Endodermal cell (in vitro differentiated cells): ENCODE results near the gene AFAP1L2. TPM values are rescaled to one million over a fixed set of nuclear protein-coding genes. Genes with fewer than 3 reads are reported as not detected.

Experiments used
- DNase-seq: peaks from one replicate; pipeline ENCODE4 v3.0.0-alpha.2; 2017
- H3K27ac ChIP-seq: 2 replicates; pipeline ENCODE4 v1.5.1; 2013; ENCODE audit warnings: mild to moderate bottlenecking, low read depth, low read length, moderate library complexity
- H3K27me3 ChIP-seq: 2 replicates; pipeline ENCODE4 v1.6.1; 2013; ENCODE audit warnings: mild to moderate bottlenecking, low read length, moderate library complexity; ENCODE audit not compliant: insufficient read depth, control insufficient read depth, poor library complexity, severe bottlenecking
- H3K36me3 ChIP-seq: 2 replicates; pipeline ENCODE4 v1.7.0; 2013; ENCODE audit warnings: mild to moderate bottlenecking, low read length, moderate library complexity; ENCODE audit not compliant: control insufficient read depth, insufficient read depth
- H3K4me1 ChIP-seq: one replicate; pipeline ENCODE4 v1.7.0; 2013; ENCODE audit warnings: low read length; ENCODE audit not compliant: control insufficient read depth, insufficient read depth
- H3K4me3 ChIP-seq: 2 replicates; pipeline ENCODE4 v1.5.1; 2013; ENCODE audit warnings: mild to moderate bottlenecking, low read length, moderate library complexity
- H3K9ac ChIP-seq: 2 replicates; pipeline ENCODE4 v1.6.1; 2013; ENCODE audit warnings: mild to moderate bottlenecking, low read length, moderate library complexity; ENCODE audit not compliant: poor library complexity, severe bottlenecking; ENCODE audit errors: extremely low read depth
- H3K9me3 ChIP-seq: 2 replicates; pipeline ENCODE4 v1.6.1; 2013; ENCODE audit warnings: mild to moderate bottlenecking, low read length, moderate library complexity; ENCODE audit not compliant: control insufficient read depth
- H3K27ac Mint-ChIP-seq: 2 replicates; pipeline ENCODE4 v1.8.0; 2020; ENCODE audit warnings: mixed read lengths
- H3K27me3 Mint-ChIP-seq: 2 replicates; pipeline ENCODE4 v1.8.0; 2021; ENCODE audit warnings: mild to moderate bottlenecking, mixed read lengths; ENCODE audit not compliant: insufficient read depth
- H3K36me3 Mint-ChIP-seq: 2 replicates; pipeline ENCODE4 v1.8.0; 2020; ENCODE audit warnings: low read depth, mixed read lengths
- H3K4me1 Mint-ChIP-seq: 2 replicates; pipeline ENCODE4 v1.8.0; 2020; ENCODE audit warnings: mixed read lengths
- H3K4me3 Mint-ChIP-seq: 2 replicates; pipeline ENCODE4 v1.8.0; 2020; ENCODE audit warnings: mild to moderate bottlenecking, moderate library complexity, mixed read lengths
- H3K9me3 Mint-ChIP-seq: 2 replicates; pipeline ENCODE4 v1.8.0; 2020; ENCODE audit warnings: mild to moderate bottlenecking, mixed read lengths
- WGBS, 2 experiments: methylation state at CpG; one replicate each; pipeline versions ENCODE4 v1.1.5 to v1.1.7; 2013; ENCODE audit warnings: missing lambda C conversion rate in 2 of 2, mixed read lengths in 1 of 2; ENCODE audit not compliant: insufficient coverage in 1 of 2, insufficient read length in 1 of 2; 5-methylcytosine and 5-hydroxymethylcytosine counted together
- total RNA-seq, 2 donors: library from RNA; stranded (reverse); fragmentation: NEBNext Ultra II Directional in 1 of 2; extraction: Animal tissue kit (Norgen Biotek cat#: 25700) in 1 of 2; gene quantifications; 2 replicates in 1 of 2; 3 replicates in 1 of 2; pipeline ENCODE4 v1.2.1, GENCODE V29; 2021
- TF ChIP-seq, protein P1 (sequence below): fragments of 200-600 bp; sonication (generic); conservative IDR thresholded peaks from 2 replicates; pipeline ENCODE4 v1.5.0; 2021; ENCODE audit warnings: antibody characterized with exemption, mild to moderate bottlenecking

The AFAP1L2 gene
- total RNA-seq, 2 donors from 2014 or later, result 1.5 to 2.2 TPM

DNA sequence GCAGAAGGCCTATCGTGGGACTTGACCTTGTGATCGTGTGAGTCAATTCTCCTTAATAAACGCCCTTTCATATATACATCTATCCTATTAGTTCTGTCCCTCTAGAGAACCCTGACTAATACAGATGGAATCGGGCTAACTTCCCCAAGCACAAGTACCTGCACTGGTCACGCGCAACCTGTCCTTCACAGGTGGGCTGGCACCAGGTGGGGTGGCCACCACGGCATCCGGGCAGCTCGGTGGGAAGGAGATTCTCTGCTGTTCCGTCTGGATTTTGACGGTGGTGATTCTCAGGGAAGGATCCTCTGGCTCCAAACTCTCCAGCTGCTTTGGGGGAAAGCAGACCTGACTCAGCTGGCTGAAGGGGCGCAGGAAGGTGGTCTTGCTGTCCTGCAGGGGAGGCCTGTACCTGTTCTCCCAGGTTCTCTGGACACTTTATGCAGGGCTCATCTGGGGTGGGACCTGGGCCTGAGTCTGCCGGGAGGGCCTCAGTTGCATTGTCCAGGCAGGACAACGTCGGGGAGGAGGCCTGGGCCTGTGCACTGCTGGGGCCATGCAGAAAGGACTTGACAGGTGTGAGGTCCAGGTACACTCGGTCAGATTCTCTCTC lies 104.2 kb downstream of the AFAP1L2 start:
- Mint-ChIP-seq H3K36me3 (peaks cover 17% of the 10 kb centered on the region), H3K27me3 (no peaks in the 10 kb centered on the region), H3K9me3 (peaks cover 14% of the 10 kb centered on the region), H3K4me3 (no peak overlapping the region), H3K27ac (no peak overlapping the region), H3K4me1 (peaks cover 5% of the 10 kb centered on the region)
- Histone ChIP-seq H3K27me3 (peaks cover under 1% of the 10 kb centered on the region), H3K9me3 (peaks cover 10% of the 10 kb centered on the region), H3K27ac (no peak overlapping the region), H3K4me1 (no peaks in the 10 kb centered on the region), H3K4me3 (no peak overlapping the region), H3K36me3 (no peaks in the 10 kb centered on the region), H3K9ac (no peak overlapping the region)
- TF ChIP-seq, protein P1, sequence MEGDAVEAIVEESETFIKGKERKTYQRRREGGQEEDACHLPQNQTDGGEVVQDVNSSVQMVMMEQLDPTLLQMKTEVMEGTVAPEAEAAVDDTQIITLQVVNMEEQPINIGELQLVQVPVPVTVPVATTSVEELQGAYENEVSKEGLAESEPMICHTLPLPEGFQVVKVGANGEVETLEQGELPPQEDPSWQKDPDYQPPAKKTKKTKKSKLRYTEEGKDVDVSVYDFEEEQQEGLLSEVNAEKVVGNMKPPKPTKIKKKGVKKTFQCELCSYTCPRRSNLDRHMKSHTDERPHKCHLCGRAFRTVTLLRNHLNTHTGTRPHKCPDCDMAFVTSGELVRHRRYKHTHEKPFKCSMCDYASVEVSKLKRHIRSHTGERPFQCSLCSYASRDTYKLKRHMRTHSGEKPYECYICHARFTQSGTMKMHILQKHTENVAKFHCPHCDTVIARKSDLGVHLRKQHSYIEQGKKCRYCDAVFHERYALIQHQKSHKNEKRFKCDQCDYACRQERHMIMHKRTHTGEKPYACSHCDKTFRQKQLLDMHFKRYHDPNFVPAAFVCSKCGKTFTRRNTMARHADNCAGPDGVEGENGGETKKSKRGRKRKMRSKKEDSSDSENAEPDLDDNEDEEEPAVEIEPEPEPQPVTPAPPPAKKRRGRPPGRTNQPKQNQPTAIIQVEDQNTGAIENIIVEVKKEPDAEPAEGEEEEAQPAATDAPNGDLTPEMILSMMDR, result no peak
- WGBS, 2 experiments, result 91 to 93% methylated on average over 14 to 16 of the region's 16 CpGs
- DNase-seq, result no peak

DNA sequence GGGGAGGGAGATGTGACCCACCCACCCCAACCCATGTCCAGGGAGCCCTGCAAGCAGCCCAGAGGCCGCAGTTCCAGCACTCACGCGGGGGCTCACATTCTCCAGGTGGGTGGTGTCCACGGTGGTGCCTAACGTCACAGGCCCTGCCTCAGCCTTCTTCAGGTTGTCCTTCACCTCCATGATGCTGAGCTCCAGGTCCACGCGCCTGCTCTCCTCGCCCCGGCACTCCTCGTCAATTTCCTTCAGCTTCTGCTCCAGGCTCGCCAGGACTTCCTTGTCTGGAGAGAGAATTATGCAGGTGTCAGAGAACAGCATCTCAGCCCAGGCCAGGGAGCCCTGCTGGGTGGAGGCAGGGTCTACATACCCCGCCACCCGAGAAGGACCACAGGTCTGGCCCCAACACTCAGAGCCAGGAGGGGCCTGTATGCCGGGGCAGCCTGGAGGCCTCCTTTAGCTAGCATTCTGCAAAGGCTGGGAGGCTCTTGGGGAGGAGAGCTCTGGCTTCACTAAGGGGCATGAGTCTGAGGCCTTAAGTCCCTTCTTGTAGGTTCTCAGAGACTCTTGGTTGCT lies 107.1 kb downstream of the AFAP1L2 start:
- WGBS, 2 experiments, result 93 to 94% methylated on average over 6 to 14 of the region's 14 CpGs
- H3K4me1 ChIP-seq, result no peaks in the 10 kb centered on the region
- TF ChIP-seq, protein P1, result no peak
- no peak overlapping the region for H3K27ac Mint-ChIP-seq
- no peak overlapping the region for H3K9ac ChIP-seq
- peaks cover 20% of the 10 kb centered on the region for H3K36me3 Mint-ChIP-seq
- no peak overlapping the region for H3K4me3 ChIP-seq
- H3K9me3 Mint-ChIP-seq, result peaks cover 21% of the 10 kb centered on the region
- no peaks in the 10 kb centered on the region for H3K4me1 Mint-ChIP-seq
- no peaks in the 10 kb centered on the region for H3K27me3 Mint-ChIP-seq
- no peak overlapping the region for H3K27ac ChIP-seq
- no peak overlapping the region for H3K4me3 Mint-ChIP-seq
- DNase-seq, result no peak
- H3K27me3 ChIP-seq, result no peaks in the 10 kb centered on the region
- peaks cover 12% of the 10 kb centered on the region for H3K9me3 ChIP-seq
- H3K36me3 ChIP-seq, result no peaks in the 10 kb centered on the region

DNA sequence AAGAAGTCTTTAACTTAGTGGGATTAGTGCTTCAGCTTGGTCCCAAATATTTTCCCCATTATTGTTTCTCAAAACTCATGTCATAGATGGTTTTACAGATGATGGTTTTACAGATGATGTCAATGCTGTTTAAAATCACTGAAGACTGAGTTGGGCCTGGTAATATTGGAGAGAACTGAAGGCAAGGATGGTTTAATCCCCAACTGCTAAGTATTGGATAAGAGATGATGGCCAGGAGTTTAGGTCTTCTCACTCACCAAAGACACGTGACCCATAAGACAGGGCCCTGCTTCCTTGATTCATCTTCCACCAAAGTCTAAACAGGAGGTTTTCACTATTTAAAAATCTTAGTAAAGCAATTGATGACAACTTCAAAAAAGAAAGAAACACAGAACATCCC lies 108.9 kb downstream of the AFAP1L2 start:
- no peaks in the 10 kb centered on the region for H3K4me1 Mint-ChIP-seq
- TF ChIP-seq, protein P1, result no peak
- H3K36me3 ChIP-seq, result no peaks in the 10 kb centered on the region
- no peak overlapping the region for H3K27ac ChIP-seq
- no peaks in the 10 kb centered on the region for H3K27me3 ChIP-seq
- no peak overlapping the region for H3K9ac ChIP-seq
- peaks cover 12% of the 10 kb centered on the region for H3K9me3 ChIP-seq
- 11% methylated on average over 1 of the region's 1 CpG; no CpG with 5 or more reads in 1 of the 2 experiments for WGBS, 2 experiments
- no peak overlapping the region for H3K4me3 Mint-ChIP-seq
- no peak overlapping the region for H3K27ac Mint-ChIP-seq
- no peak for DNase-seq
- H3K36me3 Mint-ChIP-seq, result peaks cover 20% of the 10 kb centered on the region
- H3K4me1 ChIP-seq, result no peaks in the 10 kb centered on the region
- H3K27me3 Mint-ChIP-seq, result no peaks in the 10 kb centered on the region
- H3K9me3 Mint-ChIP-seq, result peaks cover 21% of the 10 kb centered on the region
- H3K4me3 ChIP-seq, result no peak overlapping the region
